HCT116 (cell line): ENCODE measurements around the gene POMT1.

Source experiments
- EZH2 ChIP-seq: fragments of 200-600 bp; sonication (generic); IDR thresholded peaks from 2 replicates; pipeline ENCODE4 v1.6.1; 2017; ENCODE audit warnings: antibody characterized with exemption, mixed run types
- TF ChIP-seq, protein P1 (sequence below): IDR thresholded peaks from 2 replicates; pipeline ENCODE4 v1.6.1; 2012

DNA sequence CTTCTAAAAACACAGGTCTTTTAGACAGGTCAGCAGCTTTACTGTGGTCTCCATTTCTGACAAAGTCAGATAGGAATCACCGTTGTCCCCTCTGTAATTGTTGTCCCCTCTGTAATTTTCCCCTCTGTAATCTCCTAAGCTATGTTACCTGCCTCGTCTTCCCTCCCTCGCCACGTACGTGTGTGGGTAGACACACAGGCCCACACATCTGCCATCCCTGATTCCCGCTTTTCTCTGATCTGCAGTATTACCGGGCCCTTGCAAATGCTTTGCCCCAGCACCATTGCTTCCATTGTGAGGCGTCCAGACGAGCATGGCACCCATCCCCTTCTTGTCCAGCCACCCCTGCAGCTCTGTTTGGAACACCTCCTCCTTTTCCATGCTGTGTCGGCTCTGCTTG is 45.0 kb upstream of the POMT1 start:
- TF ChIP-seq, protein P1, sequence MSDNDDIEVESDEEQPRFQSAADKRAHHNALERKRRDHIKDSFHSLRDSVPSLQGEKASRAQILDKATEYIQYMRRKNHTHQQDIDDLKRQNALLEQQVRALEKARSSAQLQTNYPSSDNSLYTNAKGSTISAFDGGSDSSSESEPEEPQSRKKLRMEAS = no peak
- no peak for TF ChIP-seq EZH2
